Mesenchymal stem cell (in vitro differentiated cells and primary cell): Measurements from ENCODE around the gene SLC6A1.

ENCODE experiments used
- DNase-seq: peaks from one replicate; pipeline ENCODE4 v3.0.0-alpha.2; 2013
- H2AFZ ChIP-seq: one replicate; pipeline ENCODE4 v1.6.1; 2013; ENCODE audit warnings: low read depth, mild to moderate bottlenecking, control low read depth, inconsistent platforms, low read length, moderate library complexity
- H2AK5ac ChIP-seq: 2 replicates; pipeline ENCODE4 v1.6.1; 2013; ENCODE audit warnings: low read length, moderate library complexity, mild to moderate bottlenecking, inconsistent platforms; ENCODE audit not compliant: severe bottlenecking
- H2BK120ac ChIP-seq: one replicate; pipeline ENCODE4 v1.6.1; 2013; ENCODE audit warnings: low read depth, mild to moderate bottlenecking, inconsistent platforms, low read length, moderate library complexity
- H2BK12ac ChIP-seq, 2 experiments: one replicate each; pipeline ENCODE4 v1.6.1; 2013; ENCODE audit warnings: inconsistent platforms in 2 of 2, low read length in 2 of 2, mild to moderate bottlenecking in 2 of 2, moderate library complexity in 2 of 2, control low read depth in 1 of 2
- H2BK15ac ChIP-seq: one replicate; pipeline ENCODE4 v1.6.1; 2013; ENCODE audit warnings: mild to moderate bottlenecking, low read depth, inconsistent platforms; ENCODE audit not compliant: poor library complexity, severe bottlenecking
- H2BK5ac ChIP-seq: 2 replicates; pipeline ENCODE4 v1.6.1; 2013; ENCODE audit warnings: low read depth, mild to moderate bottlenecking, low read length, control low read depth, inconsistent platforms; ENCODE audit not compliant: poor library complexity, severe bottlenecking
- H3K14ac ChIP-seq, 2 experiments: one replicate each; pipeline ENCODE4 v1.6.1; 2013; ENCODE audit warnings: inconsistent platforms in 2 of 2, low read length in 2 of 2, control low read depth in 1 of 2, mild to moderate bottlenecking in 1 of 2, moderate library complexity in 1 of 2
- H3K18ac ChIP-seq, 2 experiments: one replicate each; pipeline ENCODE4 v1.6.1; 2013; ENCODE audit warnings: inconsistent platforms in 2 of 2, low read length in 2 of 2, control low read depth in 1 of 2, low read depth in 1 of 2, mild to moderate bottlenecking in 1 of 2
- H3K23ac ChIP-seq, 2 experiments: one replicate each; pipeline ENCODE4 v1.6.1; 2013; ENCODE audit warnings: inconsistent platforms in 2 of 2, low read length in 2 of 2, mild to moderate bottlenecking in 2 of 2, moderate library complexity in 2 of 2, control low read depth in 1 of 2
- H3K27ac ChIP-seq: 2 replicates; pipeline ENCODE4 v1.5.1; 2013; ENCODE audit warnings: mild to moderate bottlenecking, moderate library complexity, low read length, control low read depth, inconsistent platforms; ENCODE audit not compliant: poor library complexity, severe bottlenecking
- H3K27me3 ChIP-seq, 2 experiments: 2 replicates each; pipeline versions ENCODE4 v1.6.1 to v1.7.0; 2013; ENCODE audit warnings: low read length in 2 of 2, mild to moderate bottlenecking in 2 of 2, moderate library complexity in 2 of 2, control low read depth in 1 of 2, inconsistent platforms in 1 of 2; ENCODE audit not compliant: control insufficient read depth in 1 of 2, insufficient read depth in 1 of 2
- H3K36me3 ChIP-seq, 2 experiments: 2 replicates each; pipeline versions ENCODE4 v1.6.1 to v1.7.0; 2013; ENCODE audit warnings: low read length in 2 of 2, control low read depth in 1 of 2, inconsistent platforms in 1 of 2, low read depth in 1 of 2, mild to moderate bottlenecking in 1 of 2; ENCODE audit not compliant: insufficient read depth in 2 of 2, control insufficient read depth in 1 of 2
- H3K4ac ChIP-seq, 2 experiments: one replicate each; pipeline ENCODE4 v1.6.1; 2013; ENCODE audit warnings: inconsistent platforms in 2 of 2, low read length in 2 of 2, mild to moderate bottlenecking in 2 of 2, moderate library complexity in 2 of 2, control low read depth in 1 of 2, low read depth in 1 of 2
- H3K4me1 ChIP-seq: 2 replicates; pipeline ENCODE4 v1.6.1; 2013; ENCODE audit warnings: low read depth, low read length, control low read depth; ENCODE audit not compliant: control insufficient read depth, insufficient read depth
- H3K4me2 ChIP-seq: 2 replicates; pipeline ENCODE4 v1.6.1; 2013; ENCODE audit warnings: low read length, mild to moderate bottlenecking, inconsistent platforms; ENCODE audit not compliant: poor library complexity, severe bottlenecking
- H3K4me3 ChIP-seq, 2 experiments: 2 replicates each; pipeline versions ENCODE4 v1.5.1 to v1.7.0; 2013; ENCODE audit warnings: low read length in 2 of 2, mild to moderate bottlenecking in 2 of 2, control low read depth in 1 of 2, low read depth in 1 of 2; ENCODE audit not compliant: insufficient read depth in 1 of 2
- H3K79me1 ChIP-seq: replicated peaks from 2 replicates; pipeline ENCODE4 v1.6.1; 2013; ENCODE audit warnings: mild to moderate bottlenecking, control low read depth, low read length, inconsistent platforms; ENCODE audit not compliant: poor library complexity, severe bottlenecking
- H3K9ac ChIP-seq: 2 replicates; pipeline ENCODE4 v1.7.0; 2013; ENCODE audit warnings: mild to moderate bottlenecking, low read length, moderate library complexity
- H3K9me3 ChIP-seq: 2 replicates; pipeline ENCODE4 v1.7.0; 2013; ENCODE audit warnings: mild to moderate bottlenecking, low read length; ENCODE audit not compliant: control insufficient read depth
- H4K8ac ChIP-seq: one replicate; pipeline ENCODE4 v1.6.1; 2013; ENCODE audit warnings: inconsistent platforms, mild to moderate bottlenecking, low read length, moderate library complexity
- H4K91ac ChIP-seq: one replicate; pipeline ENCODE4 v1.6.1; 2013; ENCODE audit warnings: mild to moderate bottlenecking, low read length, inconsistent platforms
- WGBS: methylation state at CpG from one replicate; pipeline ENCODE4 v1.1.7; 2013; ENCODE audit warnings: mixed read lengths; 5-methylcytosine and 5-hydroxymethylcytosine counted together

The SLC6A1 gene

GRCh38 chr3:11006986-11007933 lies 14.7 kb downstream of the SLC6A1 start:
- no peak overlapping the region for H4K8ac ChIP-seq
- H2AFZ ChIP-seq: no peak overlapping the region
- no peaks in the 10 kb centered on the region for H3K9me3 ChIP-seq

GRCh38 chr3:11009898-11010297 lies 17.4 kb downstream of the SLC6A1 start:
- no peak overlapping the region for H3K9ac ChIP-seq
- no peak overlapping the region for H2BK15ac ChIP-seq
- no peak overlapping the region for H2BK12ac ChIP-seq
- H2AFZ ChIP-seq: no peak overlapping the region
- H2BK5ac ChIP-seq: no peak overlapping the region
- DNase-seq: no peak
- no peak overlapping the region for H3K14ac ChIP-seq
- H3K4me3 ChIP-seq: no peak overlapping the region
- H4K91ac ChIP-seq: no peak overlapping the region
- no peaks in the 10 kb centered on the region for H3K9me3 ChIP-seq
- WGBS: 65% methylated on average over 4 of the region's 4 CpGs
- no peak overlapping the region for H3K4me2 ChIP-seq
- H4K8ac ChIP-seq: no peak overlapping the region
- peaks cover 11 to 62% of the 10 kb centered on the region in 2 experiments for H3K27me3 ChIP-seq
- no peak overlapping the region for H3K23ac ChIP-seq
- no peaks in the 10 kb centered on the region for H3K79me1 ChIP-seq
- no peaks in the 10 kb centered on the region for H3K4me1 ChIP-seq
- H2AK5ac ChIP-seq: no peak overlapping the region
- no peak overlapping the region for H3K4ac ChIP-seq
- H3K36me3 ChIP-seq: no peaks in the 10 kb centered on the region
- H2BK120ac ChIP-seq: no peak overlapping the region
- H3K27ac ChIP-seq: no peak overlapping the region
- no peak overlapping the region for H3K18ac ChIP-seq

More at GRCh38 chr3:11006986-11007933, 14.7 kb downstream of the SLC6A1 start:
- Histone ChIP-seq H3K27me3 (peaks cover 15 to 59% of the 10 kb centered on the region in 2 experiments), H4K91ac (no peak overlapping the region), H3K14ac (no peak overlapping the region), H3K4me1 (no peaks in the 10 kb centered on the region), H3K4ac (no peak overlapping the region), H2BK15ac (no peak overlapping the region), H3K18ac (no peak overlapping the region), H2BK5ac (no peak overlapping the region), H2BK12ac (no peak overlapping the region), H3K79me1 (no peaks in the 10 kb centered on the region), H2AK5ac (no peak overlapping the region), H2BK120ac (no peak overlapping the region), H3K36me3 (no peaks in the 10 kb centered on the region), H3K4me3 (no peak overlapping the region), H3K23ac (no peak overlapping the region), H3K4me2 (no peak overlapping the region), H3K9ac (no peak overlapping the region), H3K27ac (no peak overlapping the region)
- DNase-seq: no peak
- WGBS: 75% methylated on average over 20 of the region's 20 CpGs

- H3K4me2 ChIP-seq: no peak overlapping the region
- no peak overlapping the region for H4K8ac ChIP-seq
- no peak overlapping the region for H2AK5ac ChIP-seq
- H3K4ac ChIP-seq: no peak overlapping the region
- H3K79me1 ChIP-seq: no peaks in the 10 kb centered on the region
- DNase-seq: no peak
- no peaks in the 10 kb centered on the region for H3K36me3 ChIP-seq
- H3K27me3 ChIP-seq: peaks cover 8 to 56% of the 10 kb centered on the region in 2 experiments
- H3K23ac ChIP-seq: no peak overlapping the region
- H3K14ac ChIP-seq: no peak overlapping the region
- H3K9me3 ChIP-seq: no peaks in the 10 kb centered on the region
- H2BK15ac ChIP-seq: no peak overlapping the region
- no peak overlapping the region for H2AFZ ChIP-seq
- no peak overlapping the region for H4K91ac ChIP-seq
- no peak overlapping the region for H3K27ac ChIP-seq
- H2BK120ac ChIP-seq: no peak overlapping the region
- H2BK5ac ChIP-seq: no peak overlapping the region
- H3K9ac ChIP-seq: no peak overlapping the region
- H2BK12ac ChIP-seq: no peak overlapping the region
- H3K4me1 ChIP-seq: no peaks in the 10 kb centered on the region
- H3K4me3 ChIP-seq: no peak overlapping the region
- 73% methylated on average over 13 of the region's 15 CpGs for WGBS
- no peak overlapping the region for H3K18ac ChIP-seq
Observed at GRCh38 chr3:11010426-11011165, 18.0 kb downstream of the SLC6A1 start.

- Histone ChIP-seq H3K23ac (no peak overlapping the region), H2BK5ac (no peak overlapping the region), H2BK120ac (no peak overlapping the region), H2AK5ac (no peak overlapping the region), H4K91ac (no peak overlapping the region), H2BK15ac (no peak overlapping the region), H3K9ac (no peak overlapping the region), H3K27ac (no peak overlapping the region), H4K8ac (no peak overlapping the region), H3K4ac (no peak overlapping the region), H3K4me1 (no peaks in the 10 kb centered on the region), H3K9me3 (no peaks in the 10 kb centered on the region), H3K4me2 (no peak overlapping the region), H3K79me1 (no peaks in the 10 kb centered on the region), H2BK12ac (no peak overlapping the region), H3K18ac (no peak overlapping the region), H3K4me3 (no peak overlapping the region), H2AFZ (no peak overlapping the region), H3K27me3 (peaks cover 4 to 56% of the 10 kb centered on the region in 2 experiments), H3K36me3 (no peaks in the 10 kb centered on the region), H3K14ac (no peak overlapping the region)
- DNase-seq: no peak
- 75% methylated on average over 4 of the region's 4 CpGs for WGBS
Observed at GRCh38 chr3:11014253-11014652, 21.7 kb downstream of the SLC6A1 start.
